GM23248 (cell line): ENCODE data around the gene MACROD2. TPM values are rescaled to one million over a fixed set of nuclear protein-coding genes. Genes with fewer than 3 reads are reported as not detected.
A peak's percentile ranks its signal among the peaks of the same experiment; 100 is the strongest.

Experiments used
- DNase-seq: peaks from one replicate; pipeline ENCODE4 v3.0.0-alpha.2; 2015
- H2AFZ ChIP-seq: fragments of 200-600 bp; sonication (generic); 2 replicates; pipeline ENCODE4 v1.6.1; 2016; ENCODE audit warnings: antibody characterized with exemption
- H3F3A ChIP-seq: fragments of 200-600 bp; sonication (generic); 2 replicates; pipeline ENCODE4 v1.6.1; 2016; ENCODE audit warnings: mild to moderate bottlenecking, antibody characterized with exemption, mixed run types; ENCODE audit not compliant: insufficient read depth
- H3K27ac ChIP-seq: fragments of 200-600 bp; sonication (generic); 2 replicates; pipeline ENCODE4 v1.5.1; 2016; ENCODE audit warnings: mild to moderate bottlenecking
- H3K27me3 ChIP-seq: fragments of 200-600 bp; sonication (generic); replicated peaks from 2 replicates; pipeline ENCODE4 v1.6.1; 2016; ENCODE audit warnings: mild to moderate bottlenecking; ENCODE audit not compliant: insufficient read depth
- H3K36me3 ChIP-seq: fragments of 200-600 bp; sonication (generic); 2 replicates; pipeline ENCODE4 v1.6.1; 2016; ENCODE audit warnings: low read depth, mild to moderate bottlenecking
- H3K4me1 ChIP-seq: fragments of 200-600 bp; sonication (generic); 2 replicates; pipeline ENCODE4 v1.6.1; 2016; ENCODE audit warnings: mild to moderate bottlenecking; ENCODE audit not compliant: insufficient read depth
- H3K4me2 ChIP-seq: fragments of 200-600 bp; sonication (generic); one replicate; pipeline ENCODE4 v1.6.1; 2016; ENCODE audit warnings: mild to moderate bottlenecking; ENCODE audit not compliant: unreplicated experiment
- H3K4me3 ChIP-seq: fragments of 200-600 bp; sonication (generic); 2 replicates; pipeline ENCODE4 v1.5.1; 2016; ENCODE audit warnings: mild to moderate bottlenecking
- H3K79me2 ChIP-seq: fragments of 200-600 bp; sonication (generic); 2 replicates; pipeline ENCODE4 v1.6.1; 2016; ENCODE audit warnings: mild to moderate bottlenecking; ENCODE audit not compliant: insufficient read depth
- H3K9ac ChIP-seq: fragments of 200-600 bp; sonication (generic); 2 replicates; pipeline ENCODE4 v1.6.1; 2016; ENCODE audit warnings: mild to moderate bottlenecking
- H3K9me2 ChIP-seq: fragments of 200-600 bp; sonication (generic); 2 replicates; pipeline ENCODE4 v1.6.1; 2016; ENCODE audit warnings: mixed run types, mild to moderate bottlenecking, moderate library complexity; ENCODE audit not compliant: insufficient read depth
- H3K9me3 ChIP-seq: fragments of 200-600 bp; sonication (generic); one replicate; pipeline ENCODE4 v1.6.1; 2017; ENCODE audit warnings: low read depth
- H4K20me1 ChIP-seq: fragments of 200-600 bp; sonication (generic); 2 replicates; pipeline ENCODE4 v1.6.0; 2016; ENCODE audit not compliant: insufficient read depth
- EZH2 ChIP-seq: fragments of 200-600 bp; sonication (generic); IDR thresholded peaks from 2 replicates; pipeline ENCODE4 v1.6.1; 2018; ENCODE audit warnings: antibody characterized with exemption, mild to moderate bottlenecking; ENCODE audit not compliant: insufficient read depth, poor library complexity, severe bottlenecking
- EZH2phosphoT487 ChIP-seq: fragments of 200-600 bp; sonication (generic); IDR thresholded peaks from 2 replicates; pipeline ENCODE4 v1.6.1; 2018; ENCODE audit warnings: antibody characterized with exemption, moderate library complexity, mild to moderate bottlenecking, low read depth; ENCODE audit not compliant: insufficient read depth
- WGBS, 2 experiments: methylation state at CpG; one replicate each; pipeline ENCODE4 v1.1.6; 2015 to 2017; ENCODE audit warnings: low lambda C conversion rate in 2 of 2, low coverage in 1 of 2; ENCODE audit errors: missing lambda C conversion rate in 2 of 2; 5-methylcytosine and 5-hydroxymethylcytosine counted together
- in situ Hi-C: fragments of 300-500 bp; cut with MboI; formaldehyde crosslinking; loops from 2 replicates; pipeline ENCODE4 v1.15.0; 2020
- polyA plus RNA-seq: library from polyadenylated mRNA; unstranded; fragments of >200 nt; fragmentation: Nextera tagmentation; extraction: Ambion mirVana; gene quantifications from 2 replicates; pipeline ENCODE4 v1.2.1, GENCODE V29; 2016
- total RNA-seq: library from RNA; depleted of rRNA; stranded (reverse); fragments of >200 nt; shearing (Covaris generic); gene quantifications from 2 replicates; pipeline ENCODE4 v1.2.3, GENCODE V29; 2014

The MACROD2 gene
- total and polyA plus RNA-seq, 2 experiments from 2014 or later, result 1.1 to 3.1 TPM

DNA sequence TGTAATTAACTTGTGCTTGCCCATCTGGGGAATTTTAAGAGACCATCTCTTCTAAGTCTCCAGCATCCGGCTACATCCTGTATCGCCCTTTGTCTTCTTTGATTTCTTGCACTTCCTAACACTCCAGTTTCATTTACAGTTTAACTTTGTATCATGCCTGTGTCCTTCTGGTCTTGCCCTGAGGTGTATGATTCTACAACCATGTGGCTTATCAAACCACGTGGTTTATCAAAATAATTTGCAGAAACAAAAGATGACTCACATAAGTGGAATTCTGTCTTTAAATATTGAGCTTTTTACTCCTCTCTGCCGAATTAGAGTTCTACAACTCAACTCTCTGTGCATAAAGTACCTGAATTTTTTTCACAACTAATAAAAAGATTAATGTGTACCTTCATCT, 1997.2 kb downstream of the MACROD2 start:
- no peaks in the 10 kb centered on the region for H3F3A ChIP-seq
- no peaks in the 10 kb centered on the region for H3K4me1 ChIP-seq
- no peaks in the 10 kb centered on the region for H3K27me3 ChIP-seq
- no peaks in the 10 kb centered on the region for H3K79me2 ChIP-seq
- no peak overlapping the region for H2AFZ ChIP-seq
- in situ Hi-C loops, result no loop called here
- H3K4me2 ChIP-seq, result no peak overlapping the region
- no peaks in the 10 kb centered on the region for H3K9me2 ChIP-seq
- DNase-seq, result no peak
- H3K9ac ChIP-seq, result no peak overlapping the region
- 46 to 55% methylated on average over 4 of the region's 4 CpGs for WGBS, 2 experiments
- TF ChIP-seq EZH2 (no peak), EZH2phosphoT487 (no peak)
- H3K27ac ChIP-seq, result no peak overlapping the region
- no peaks in the 10 kb centered on the region for H3K9me3 ChIP-seq
- H4K20me1 ChIP-seq, result no peaks in the 10 kb centered on the region
- H3K4me3 ChIP-seq, result no peak overlapping the region
- H3K36me3 ChIP-seq, result no peaks in the 10 kb centered on the region

DNA sequence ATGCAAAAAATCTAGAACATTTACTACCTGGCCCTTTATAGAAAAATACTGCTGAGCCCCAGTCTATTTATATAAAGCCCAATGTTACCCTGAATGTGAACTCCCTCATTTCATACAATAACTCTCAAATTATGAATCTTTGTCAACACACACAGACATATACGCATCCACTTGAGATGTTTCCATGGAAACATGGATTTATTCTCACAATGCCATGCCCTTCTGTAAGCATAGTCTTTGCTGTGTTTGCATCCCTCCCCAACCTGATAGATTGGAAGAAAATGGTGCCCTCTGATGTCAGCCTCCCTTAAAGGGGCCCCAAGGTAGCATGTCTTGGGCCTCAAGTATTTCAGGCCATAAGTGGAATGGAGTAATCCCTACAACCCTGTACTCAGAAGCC, 2004.8 kb downstream of the MACROD2 start:
- H3K4me3 ChIP-seq, result no peak overlapping the region
- no peak overlapping the region for H3K9ac ChIP-seq
- in situ Hi-C loops, result no loop called here
- no peaks in the 10 kb centered on the region for H3K27me3 ChIP-seq
- no peaks in the 10 kb centered on the region for H3K9me2 ChIP-seq
- no peak for DNase-seq
- WGBS, 2 experiments, result 62 to 75% methylated on average over 1 of the region's 1 CpG
- no peaks in the 10 kb centered on the region for H4K20me1 ChIP-seq
- no peak overlapping the region for H2AFZ ChIP-seq
- H3K9me3 ChIP-seq, result no peaks in the 10 kb centered on the region
- H3K79me2 ChIP-seq, result no peaks in the 10 kb centered on the region
- no peaks in the 10 kb centered on the region for H3F3A ChIP-seq
- no peak for TF ChIP-seq EZH2
- no peak for TF ChIP-seq EZH2phosphoT487
- no peak overlapping the region for H3K27ac ChIP-seq
- H3K4me2 ChIP-seq, result no peak overlapping the region
- no peaks in the 10 kb centered on the region for H3K36me3 ChIP-seq
- no peaks in the 10 kb centered on the region for H3K4me1 ChIP-seq

DNA sequence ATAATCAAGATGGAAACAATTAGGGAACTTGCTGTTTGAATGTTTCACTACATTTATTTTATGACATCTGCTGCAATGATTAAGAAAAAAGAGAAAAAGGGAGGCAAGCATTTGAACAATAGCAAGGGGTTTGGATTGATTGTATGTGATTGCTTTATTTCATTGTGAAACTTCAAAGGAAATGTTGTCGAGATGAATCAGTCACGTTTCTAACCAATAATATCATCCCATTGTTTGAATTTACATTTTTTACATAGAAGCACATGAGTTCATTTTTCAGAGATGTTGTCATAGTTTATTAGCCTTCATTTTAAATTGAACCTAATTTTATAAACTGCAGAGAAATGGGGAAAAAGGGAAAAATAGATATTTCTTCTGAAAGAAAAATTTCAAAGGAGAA, 2006.0 kb downstream of the MACROD2 start:
- H4K20me1 ChIP-seq, result no peaks in the 10 kb centered on the region
- in situ Hi-C loops, result no loop called here
- H3F3A ChIP-seq, result no peaks in the 10 kb centered on the region
- no peaks in the 10 kb centered on the region for H3K9me2 ChIP-seq
- TF ChIP-seq EZH2, result no peak
- no peak for TF ChIP-seq EZH2phosphoT487
- no peaks in the 10 kb centered on the region for H3K79me2 ChIP-seq
- no peak overlapping the region for H3K9ac ChIP-seq
- H3K9me3 ChIP-seq, result no peaks in the 10 kb centered on the region
- no peak overlapping the region for H2AFZ ChIP-seq
- H3K4me3 ChIP-seq, result no peak overlapping the region
- H3K27ac ChIP-seq, result no peak overlapping the region
- H3K36me3 ChIP-seq, result no peaks in the 10 kb centered on the region
- H3K4me1 ChIP-seq, result no peaks in the 10 kb centered on the region
- peak; percentile 9 for DNase-seq
- WGBS, 2 experiments, result 3 to 6% methylated on average over 2 of the region's 2 CpGs
- H3K27me3 ChIP-seq, result no peaks in the 10 kb centered on the region
- H3K4me2 ChIP-seq, result no peak overlapping the region

DNA sequence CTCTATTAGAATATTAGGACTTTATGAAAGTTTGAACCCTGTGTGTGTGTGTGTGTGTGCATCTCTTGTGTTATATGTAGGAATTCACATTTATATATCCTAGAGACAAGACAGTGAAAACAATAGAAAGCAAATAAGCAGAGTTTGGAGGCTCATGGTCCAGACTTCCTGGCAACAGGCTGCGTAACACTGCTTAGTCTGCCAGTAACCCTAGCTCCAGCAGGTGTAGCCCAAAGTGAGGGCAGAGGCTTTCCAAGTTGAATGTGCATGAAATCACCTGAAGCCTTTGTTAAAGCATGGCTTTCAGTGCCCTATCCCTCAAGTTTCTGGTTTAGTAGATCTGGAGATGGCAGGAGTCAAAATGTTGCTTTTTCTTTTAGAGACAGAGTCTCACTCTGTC, 2008.0 kb downstream of the MACROD2 start:
- Histone ChIP-seq H3K9ac (no peak overlapping the region), H3K79me2 (no peaks in the 10 kb centered on the region), H3K4me2 (no peak overlapping the region), H4K20me1 (no peaks in the 10 kb centered on the region), H3K4me3 (no peak overlapping the region), H3K36me3 (no peaks in the 10 kb centered on the region), H3K9me3 (no peaks in the 10 kb centered on the region), H2AFZ (no peak overlapping the region), H3F3A (no peaks in the 10 kb centered on the region), H3K27me3 (no peaks in the 10 kb centered on the region), H3K4me1 (no peaks in the 10 kb centered on the region), H3K9me2 (no peaks in the 10 kb centered on the region), H3K27ac (no peak overlapping the region)
- no peak for DNase-seq
- in situ Hi-C loops, result no loop called here
- WGBS, 2 experiments, result 24 to 50% methylated on average over 1 of the region's 1 CpG
- TF ChIP-seq EZH2phosphoT487 (no peak), EZH2 (no peak)

DNA sequence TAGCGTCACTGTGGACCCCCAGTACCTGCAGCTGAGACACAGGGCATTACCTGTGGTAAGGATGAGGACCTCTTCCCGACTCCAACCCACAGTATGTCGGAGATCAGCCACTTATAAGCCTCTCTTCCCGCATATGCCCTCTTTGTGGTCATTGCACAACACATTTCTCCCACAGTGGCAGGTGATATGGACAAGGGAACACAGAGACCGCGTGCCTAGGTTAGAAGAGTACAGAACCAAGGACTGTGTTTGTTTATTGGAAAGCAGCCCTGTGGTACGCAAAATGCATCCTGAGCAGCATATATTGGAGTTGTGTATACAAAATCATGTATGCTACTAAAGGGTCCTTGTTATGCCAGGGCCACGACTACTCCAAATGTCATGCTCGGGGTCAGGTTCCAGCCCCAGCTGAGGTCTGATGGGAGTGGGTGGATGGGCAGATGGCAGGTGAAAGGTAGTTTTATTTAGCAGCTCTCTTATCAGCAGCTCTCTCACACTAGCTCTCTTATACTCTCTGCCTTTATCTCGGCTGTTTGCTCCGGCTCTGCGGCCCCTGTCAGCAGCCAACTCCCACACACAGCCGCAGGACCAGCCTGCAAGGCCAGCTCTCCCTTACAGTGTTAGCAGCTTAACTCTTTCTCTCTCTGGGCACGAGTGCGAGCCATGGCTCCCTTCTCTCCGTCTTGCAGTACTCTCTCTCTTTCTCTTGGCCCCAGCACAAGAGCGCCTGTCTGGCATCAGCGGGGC, 2009.0 kb downstream of the MACROD2 start:
- H3K4me3 ChIP-seq, result no peak overlapping the region

More for the DNA sequence above, 2009.0 kb downstream of the MACROD2 start:
- Histone ChIP-seq H3K4me1 (no peaks in the 10 kb centered on the region), H2AFZ (no peak overlapping the region), H3K9ac (no peak overlapping the region), H3K27ac (no peak overlapping the region), H4K20me1 (no peaks in the 10 kb centered on the region), H3K4me2 (no peak overlapping the region), H3K79me2 (no peaks in the 10 kb centered on the region), H3K36me3 (no peaks in the 10 kb centered on the region), H3K9me2 (no peaks in the 10 kb centered on the region), H3K27me3 (no peaks in the 10 kb centered on the region), H3F3A (no peaks in the 10 kb centered on the region), H3K9me3 (no peaks in the 10 kb centered on the region)
- TF ChIP-seq EZH2, result no peak
- TF ChIP-seq EZH2phosphoT487, result no peak
- no peak for DNase-seq
- in situ Hi-C loops, result no loop called here
- 62 to 63% methylated on average over 18 of the region's 18 CpGs for WGBS, 2 experiments
